GM13976 (cell line): Measurements from ENCODE around the gene MYO1H.
A peak's percentile ranks its signal among the peaks of the same experiment; 100 is the strongest.

Source experiments
- DNase-seq: peaks from one replicate; pipeline ENCODE4 v3.0.0; 2012; ENCODE audit warnings: low spot score
- CTCF ChIP-seq: IDR thresholded peaks from 2 replicates; pipeline ENCODE4 v1.5.1; 2012; ENCODE audit warnings: borderline replicate concordance, mild to moderate bottlenecking; ENCODE audit not compliant: insufficient read depth; ENCODE audit errors: extremely low read depth, missing control alignments, control extremely low read depth
- in situ Hi-C: fragments of 300-500 bp; cut with MboI; formaldehyde crosslinking; loops from one replicate; pipeline ENCODE4 v1.12.0; 2022; ENCODE audit warnings: low sequenced_read_pairs, mixed read lengths, inconsistent platforms; ENCODE audit not compliant: unreplicated experiment

MYO1H gene

GRCh38 chr12:109475993-109476806 is 128.5 kb downstream of the MYO1H start:
- in situ Hi-C loops: no loop called here
- no peak for DNase-seq
- TF ChIP-seq CTCF: no peak

GRCh38 chr12:109476807-109477184 is 129.1 kb downstream of the MYO1H start:
- in situ Hi-C loops: no loop called here
- TF ChIP-seq CTCF: no peak
- peak; percentile 43 for DNase-seq

GRCh38 chr12:109477185-109477962 is 129.7 kb downstream of the MYO1H start, which contains the start of the genes KCTD10 and UBE3B:
TSS of gene KCTD10 (minus strand) at chr12:109477300. CDS start at chr12:109477262, 38 bp downstream.
TSS of gene UBE3B (plus strand) at chr12:109477634. CDS start at chr12:109483552, 5,918 bp downstream.
- in situ Hi-C loops: no loop called here
- DNase-seq: peak; percentile 95
- TF ChIP-seq CTCF: no peak

- no peak for DNase-seq
- in situ Hi-C loops: no loop called here
- TF ChIP-seq CTCF: no peak
Measured at GRCh38 chr12:109477963-109478315, 130.2 kb downstream of the MYO1H start.

- DNase-seq: no peak
- in situ Hi-C loops: no loop called here
- TF ChIP-seq CTCF: no peak
Measured at GRCh38 chr12:109479761-109480160, 132.1 kb downstream of the MYO1H start.

- DNase-seq: no peak
- in situ Hi-C loops: no loop called here
- TF ChIP-seq CTCF: no peak
Measured at GRCh38 chr12:109480356-109480755, 132.7 kb downstream of the MYO1H start.
